Measurements from ENCODE around the gene TFAM.

TFAM gene

GRCh38 chr10:58384999-58385783, at the start of gene TFAM:
TFAM (plus strand) TSS chr10:58385410; CDS start chr10:58385548, 138 bp downstream.
- peak within 1 kb of the TSS; percentile 88 for H3K27ac ChIP-seq
- TF ChIP-seq CTCF (conservative IDR thresholded peaks at IDR 0.05), result peak; percentile 80

GRCh38 chr10:58336242-58336641, 49.0 kb upstream of the TFAM start:
- TF ChIP-seq CTCF (conservative IDR thresholded peaks at IDR 0.05), result no peak
- H3K27ac ChIP-seq, result 0 out of 2 replicates have a peak overlapping the region, but pooled peaks have one; percentile 76

GRCh38 chr10:58341422-58341821, 43.8 kb upstream of the TFAM start:
- TF ChIP-seq CTCF (conservative IDR thresholded peaks at IDR 0.05), result no peak
- H3K27ac ChIP-seq, result no peak overlapping the region

GRCh38 chr10:58341947-58342346, 43.3 kb upstream of the TFAM start:
- TF ChIP-seq CTCF (conservative IDR thresholded peaks at IDR 0.05), result no peak
- H3K27ac ChIP-seq, result no peak overlapping the region

GRCh38 chr10:58347967-58348366, 37.2 kb upstream of the TFAM start:
- no peak overlapping the region; the same call in 1 of the 2 replicates for H3K27ac ChIP-seq
- no peak for TF ChIP-seq CTCF (conservative IDR thresholded peaks at IDR 0.05)

- H3K27ac ChIP-seq, result no peak overlapping the region; the same call in 1 of the 2 replicates
- TF ChIP-seq CTCF (conservative IDR thresholded peaks at IDR 0.05), result no peak
These were observed 36.6 kb upstream of the TFAM start for GRCh38 chr10:58348571-58349033.

- no peak for TF ChIP-seq CTCF (conservative IDR thresholded peaks at IDR 0.05)
- no peak overlapping the region for H3K27ac ChIP-seq
These were observed 35.2 kb upstream of the TFAM start for GRCh38 chr10:58350023-58350422.

Data from VCaP (cell line).